NCI-H2227 treated with DMSO at 0.1 percent for 48 hours (cell line): Measurements from ENCODE around the gene LIF.

Source experiments
- DNase-seq: peaks from one replicate; lab custom pipeline; 2025; lab: John Stamatoyannopoulos, UW

Gene LIF

GRCh38 chr22:30262917-30263741 is 16.6 kb upstream of the LIF start:
- peak; percentile 57 for DNase-seq

GRCh38 chr22:30262112-30262511 is 15.6 kb upstream of the LIF start:
- no peak for DNase-seq

GRCh38 chr22:30261134-30261533 is 14.6 kb upstream of the LIF start:
- no peak for DNase-seq

GRCh38 chr22:30260682-30261081 is 14.1 kb upstream of the LIF start:
- DNase-seq, result no peak

- no peak for DNase-seq
These were observed 13.7 kb upstream of the LIF start for GRCh38 chr22:30260276-30260675.

GRCh38 chr22:30254314-30254713 is 7.8 kb upstream of the LIF start:
- no peak for DNase-seq

- no peak for DNase-seq
These were observed 6.8 kb upstream of the LIF start for GRCh38 chr22:30253205-30253852.

GRCh38 chr22:30252411-30253204 is 6.0 kb upstream of the LIF start:
- DNase-seq, result no peak

- no peak for DNase-seq
These were observed 5.2 kb upstream of the LIF start for GRCh38 chr22:30251711-30252110.

- DNase-seq, result no peak
These were observed 4.2 kb upstream of the LIF start for GRCh38 chr22:30250661-30251267.

GRCh38 chr22:30250039-30250565 is 3.5 kb upstream of the LIF start:
- no peak for DNase-seq

GRCh38 chr22:30249049-30250038 is 2.8 kb upstream of the LIF start:
- no peak for DNase-seq

GRCh38 chr22:30248484-30248883 is 1.9 kb upstream of the LIF start:
- DNase-seq, result no peak

- DNase-seq, result no peak
These were observed 1.4 kb upstream of the LIF start for GRCh38 chr22:30247974-30248373.

- DNase-seq, result no peak
These were observed 1.0 kb upstream of the LIF start for GRCh38 chr22:30247561-30247960.

- no peak for DNase-seq
These were observed 336 bp upstream of the LIF start for GRCh38 chr22:30246814-30247376.

GRCh38 chr22:30245181-30245984 is 1.2 kb downstream of the LIF start:
- DNase-seq, result no peak

GRCh38 chr22:30244641-30245040 is 1.9 kb downstream of the LIF start:
- DNase-seq, result no peak

GRCh38 chr22:30244066-30244465 is 2.5 kb downstream of the LIF start:
- no peak for DNase-seq

GRCh38 chr22:30243661-30244060 is 2.9 kb downstream of the LIF start:
- DNase-seq, result no peak
